Panc1 (cell line): ENCODE measurements around the gene FNTB.

Experiments used
- POLR2AphosphoS5 ChIP-seq: IDR thresholded peaks from 2 replicates; pipeline ENCODE4 v1.6.1; 2012; ENCODE audit warnings: mild to moderate bottlenecking, low read depth, low read length, moderate library complexity
- SIN3A ChIP-seq: IDR thresholded peaks from 2 replicates; pipeline ENCODE4 v1.6.1; 2012; ENCODE audit warnings: low read depth, mild to moderate bottlenecking, low read length, moderate library complexity, borderline replicate concordance; ENCODE audit not compliant: insufficient read depth
- TF ChIP-seq, protein P1 (sequence below): fragments of 450-650 bp; IDR thresholded peaks from 2 replicates; pipeline ENCODE4 v1.5.1; 2017; ENCODE audit warnings: mild to moderate bottlenecking
- TF ChIP-seq, protein P2 (sequence below), 2 experiments: IDR thresholded peaks; 2 replicates each; pipeline ENCODE4 v1.6.1; 2011 to 2012; ENCODE audit warnings: low read depth in 2 of 2, control low read depth in 1 of 2, low read length in 1 of 2, mild to moderate bottlenecking in 1 of 2, moderate library complexity in 1 of 2; ENCODE audit not compliant: insufficient read depth in 1 of 2

GRCh38 chr14:64965356-64966000 lies 21.2 kb upstream of the FNTB start:
- TF ChIP-seq POLR2AphosphoS5 (no peak), SIN3A (no peak)
- TF ChIP-seq, protein P1, sequence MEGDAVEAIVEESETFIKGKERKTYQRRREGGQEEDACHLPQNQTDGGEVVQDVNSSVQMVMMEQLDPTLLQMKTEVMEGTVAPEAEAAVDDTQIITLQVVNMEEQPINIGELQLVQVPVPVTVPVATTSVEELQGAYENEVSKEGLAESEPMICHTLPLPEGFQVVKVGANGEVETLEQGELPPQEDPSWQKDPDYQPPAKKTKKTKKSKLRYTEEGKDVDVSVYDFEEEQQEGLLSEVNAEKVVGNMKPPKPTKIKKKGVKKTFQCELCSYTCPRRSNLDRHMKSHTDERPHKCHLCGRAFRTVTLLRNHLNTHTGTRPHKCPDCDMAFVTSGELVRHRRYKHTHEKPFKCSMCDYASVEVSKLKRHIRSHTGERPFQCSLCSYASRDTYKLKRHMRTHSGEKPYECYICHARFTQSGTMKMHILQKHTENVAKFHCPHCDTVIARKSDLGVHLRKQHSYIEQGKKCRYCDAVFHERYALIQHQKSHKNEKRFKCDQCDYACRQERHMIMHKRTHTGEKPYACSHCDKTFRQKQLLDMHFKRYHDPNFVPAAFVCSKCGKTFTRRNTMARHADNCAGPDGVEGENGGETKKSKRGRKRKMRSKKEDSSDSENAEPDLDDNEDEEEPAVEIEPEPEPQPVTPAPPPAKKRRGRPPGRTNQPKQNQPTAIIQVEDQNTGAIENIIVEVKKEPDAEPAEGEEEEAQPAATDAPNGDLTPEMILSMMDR = no peak
- TF ChIP-seq, protein P2, sequence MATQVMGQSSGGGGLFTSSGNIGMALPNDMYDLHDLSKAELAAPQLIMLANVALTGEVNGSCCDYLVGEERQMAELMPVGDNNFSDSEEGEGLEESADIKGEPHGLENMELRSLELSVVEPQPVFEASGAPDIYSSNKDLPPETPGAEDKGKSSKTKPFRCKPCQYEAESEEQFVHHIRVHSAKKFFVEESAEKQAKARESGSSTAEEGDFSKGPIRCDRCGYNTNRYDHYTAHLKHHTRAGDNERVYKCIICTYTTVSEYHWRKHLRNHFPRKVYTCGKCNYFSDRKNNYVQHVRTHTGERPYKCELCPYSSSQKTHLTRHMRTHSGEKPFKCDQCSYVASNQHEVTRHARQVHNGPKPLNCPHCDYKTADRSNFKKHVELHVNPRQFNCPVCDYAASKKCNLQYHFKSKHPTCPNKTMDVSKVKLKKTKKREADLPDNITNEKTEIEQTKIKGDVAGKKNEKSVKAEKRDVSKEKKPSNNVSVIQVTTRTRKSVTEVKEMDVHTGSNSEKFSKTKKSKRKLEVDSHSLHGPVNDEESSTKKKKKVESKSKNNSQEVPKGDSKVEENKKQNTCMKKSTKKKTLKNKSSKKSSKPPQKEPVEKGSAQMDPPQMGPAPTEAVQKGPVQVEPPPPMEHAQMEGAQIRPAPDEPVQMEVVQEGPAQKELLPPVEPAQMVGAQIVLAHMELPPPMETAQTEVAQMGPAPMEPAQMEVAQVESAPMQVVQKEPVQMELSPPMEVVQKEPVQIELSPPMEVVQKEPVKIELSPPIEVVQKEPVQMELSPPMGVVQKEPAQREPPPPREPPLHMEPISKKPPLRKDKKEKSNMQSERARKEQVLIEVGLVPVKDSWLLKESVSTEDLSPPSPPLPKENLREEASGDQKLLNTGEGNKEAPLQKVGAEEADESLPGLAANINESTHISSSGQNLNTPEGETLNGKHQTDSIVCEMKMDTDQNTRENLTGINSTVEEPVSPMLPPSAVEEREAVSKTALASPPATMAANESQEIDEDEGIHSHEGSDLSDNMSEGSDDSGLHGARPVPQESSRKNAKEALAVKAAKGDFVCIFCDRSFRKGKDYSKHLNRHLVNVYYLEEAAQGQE (IDR thresholded peaks at IDR 0.05; ENCODE audit: insufficient read depth in 1 of 2, low read depth in 2 of 2, low read length in 1 of 2) = no peak
